NCI-H1694 treated with DMSO at 0.1 percent for 48 hours (cell line): ENCODE results near the gene CMIP.

Experiments
- DNase-seq: peaks from one replicate; lab custom pipeline; 2025; lab: John Stamatoyannopoulos, UW

Gene CMIP

DNA sequence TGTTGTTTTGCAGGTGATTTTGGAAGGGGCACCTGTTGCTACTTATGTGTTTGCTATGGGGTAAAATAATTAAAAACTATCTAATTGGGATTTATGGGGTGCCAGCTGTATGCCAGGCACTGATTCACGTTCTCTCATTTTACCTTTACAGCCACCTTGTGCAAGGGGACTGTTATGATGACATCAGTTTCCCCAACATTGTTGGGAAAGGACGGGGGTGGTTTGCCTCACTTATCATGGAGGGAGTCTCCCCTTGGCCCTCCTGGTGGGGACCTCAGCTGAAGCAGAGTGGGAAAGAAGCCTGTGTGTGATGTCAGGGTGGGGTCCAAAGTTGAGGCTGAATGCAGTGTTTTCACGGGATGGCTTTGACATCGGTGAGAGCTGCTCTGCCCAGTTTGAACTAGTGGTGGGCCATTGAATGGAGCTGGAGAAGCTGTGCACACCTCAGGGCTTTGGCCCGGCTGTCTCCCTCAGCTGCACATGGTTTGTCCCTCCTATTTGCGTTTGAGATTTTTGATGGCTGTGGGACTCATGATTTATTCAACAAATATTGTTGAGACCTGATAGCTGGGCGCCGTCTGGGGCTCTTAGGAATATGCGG is 36.1 kb downstream of the CMIP start:
- DNase-seq: no peak

DNA sequence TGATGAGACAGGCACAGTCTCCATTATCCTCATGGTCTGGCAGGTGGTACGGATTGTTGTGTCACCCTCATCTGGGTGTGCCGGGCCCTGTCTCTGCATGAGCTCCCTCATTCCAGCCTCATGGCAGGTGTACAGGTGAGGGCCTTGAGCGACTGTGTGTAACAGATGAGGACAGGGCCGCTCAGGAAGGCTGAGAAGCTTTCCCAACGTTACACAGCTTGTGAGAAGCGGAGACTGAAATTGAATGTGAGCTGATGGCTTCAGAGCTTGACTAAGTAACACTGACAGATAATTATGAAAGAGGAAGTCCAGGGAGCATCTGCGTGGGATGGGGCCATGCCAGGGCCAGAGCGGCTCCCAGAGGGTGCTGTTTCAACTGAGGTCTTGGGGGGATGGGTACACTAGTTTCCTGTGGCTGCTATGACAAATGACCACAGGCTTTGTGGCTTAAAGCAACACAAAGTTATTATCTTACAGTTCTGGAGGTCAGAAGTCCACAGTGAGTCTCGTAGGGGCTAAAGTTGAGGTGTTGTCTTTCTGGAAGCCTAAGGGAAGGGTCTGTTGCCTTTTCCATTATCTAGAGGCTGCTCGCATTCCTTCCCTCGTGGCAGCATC is 36.7 kb downstream of the CMIP start:
- no peak for DNase-seq

DNA sequence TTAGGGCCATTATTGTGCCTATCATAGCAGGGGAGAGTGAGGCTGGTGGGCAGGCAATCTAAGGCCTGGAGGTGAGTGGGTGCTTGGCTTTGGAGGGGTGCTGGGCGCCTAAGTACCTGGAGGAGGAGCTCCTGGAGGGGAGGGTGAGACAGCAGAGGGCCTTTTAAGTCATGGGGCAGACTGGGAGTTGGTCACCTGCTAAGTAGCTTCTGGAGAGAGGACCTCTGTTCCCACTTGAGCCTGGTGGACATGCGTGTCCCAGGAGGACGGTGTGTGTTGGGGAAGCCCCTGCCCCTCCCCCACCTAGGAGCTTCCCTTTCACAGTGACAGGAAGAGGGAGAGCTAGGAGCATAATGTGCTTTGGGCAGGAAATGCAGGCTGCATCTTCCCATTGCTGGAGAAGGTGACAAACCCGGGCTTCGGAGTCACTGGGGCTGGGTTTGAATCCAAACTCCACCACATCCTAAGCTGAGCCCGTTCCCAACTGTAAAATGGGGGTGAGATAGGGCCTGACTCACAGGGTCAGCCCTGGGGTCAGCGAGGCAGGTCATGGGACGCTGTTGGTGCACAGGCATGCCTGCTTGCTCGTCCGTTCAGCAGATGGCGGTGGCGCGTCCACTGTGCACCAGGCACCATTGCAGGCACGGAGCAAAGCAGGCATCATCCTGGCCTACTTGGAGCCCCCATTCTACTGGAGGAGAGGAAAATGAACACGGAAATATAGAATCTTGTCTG is 37.9 kb downstream of the CMIP start:
- DNase-seq: no peak

DNA sequence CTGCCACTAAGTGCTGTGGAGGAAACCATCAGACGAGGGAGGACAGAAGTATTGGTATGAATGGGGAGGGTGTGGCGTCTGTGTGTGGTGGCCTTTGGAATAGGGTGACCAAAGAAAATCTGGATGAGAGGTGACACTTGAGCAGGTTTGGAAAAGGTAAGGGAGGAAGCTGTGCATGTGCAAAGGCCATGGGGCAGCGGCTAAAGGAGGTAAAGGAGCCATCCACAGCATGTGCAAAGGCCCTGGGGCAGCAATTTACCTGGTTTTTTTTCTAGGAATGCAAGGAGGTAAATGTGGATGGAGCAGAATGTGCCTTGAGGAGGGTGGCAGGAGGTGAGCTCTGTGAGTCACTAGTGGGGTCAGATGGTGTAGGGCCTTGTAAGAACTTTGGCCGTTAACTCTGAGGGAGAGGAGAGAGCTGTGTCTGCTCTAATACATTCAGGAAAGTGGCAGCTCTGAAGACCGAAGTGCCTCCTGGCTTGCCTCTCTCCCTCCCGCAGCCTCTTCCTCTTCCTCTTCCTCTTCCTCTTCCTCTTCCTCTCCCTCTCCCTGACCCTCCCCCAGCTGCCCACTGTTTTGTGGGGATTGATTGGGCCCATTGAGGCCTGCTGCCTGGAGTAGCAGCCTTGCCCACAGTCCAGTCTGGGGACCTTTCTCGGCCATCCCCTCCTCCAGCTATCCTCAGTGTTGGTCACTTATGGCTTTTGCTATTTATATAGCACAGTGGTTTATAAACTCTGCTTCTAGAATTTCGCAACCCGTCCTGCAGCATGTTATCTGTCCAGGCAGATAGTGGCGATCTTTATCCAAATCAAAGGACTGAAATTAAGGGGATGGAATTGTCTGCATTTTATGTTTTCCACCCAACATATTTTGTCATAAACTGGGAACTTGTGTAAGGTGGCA is 38.7 kb downstream of the CMIP start:
- DNase-seq: no peak

DNA sequence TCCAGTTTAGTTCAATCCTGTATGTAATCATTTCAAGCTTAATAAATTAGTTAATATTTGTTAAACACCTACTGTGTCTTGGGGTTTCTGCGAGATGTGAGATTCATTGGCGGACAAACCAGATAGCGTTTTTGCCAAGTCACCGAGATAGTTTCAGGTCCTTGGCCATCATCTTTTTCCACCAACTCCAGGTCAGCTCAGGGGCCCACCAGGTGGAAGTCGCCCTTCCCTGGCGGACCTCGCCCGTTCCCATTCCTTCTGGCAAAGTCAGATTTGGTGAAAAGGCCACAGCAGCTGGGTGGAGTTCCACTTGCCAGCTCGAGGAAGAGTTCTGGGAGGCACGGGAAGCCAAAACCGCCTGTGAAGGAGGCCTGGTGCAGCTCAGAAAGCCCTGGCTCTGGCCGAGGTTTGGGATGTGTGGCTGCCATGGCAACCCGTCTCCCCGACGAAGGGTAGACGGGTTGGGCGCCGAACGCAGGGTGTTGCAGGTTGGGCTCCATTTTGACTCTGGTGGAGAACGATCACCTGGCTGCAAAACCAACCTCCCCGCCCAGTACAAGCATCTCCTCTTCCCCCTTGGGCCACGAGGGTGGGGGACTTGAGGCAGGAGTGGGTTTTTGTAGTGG is 39.5 kb downstream of the CMIP start:
- no peak for DNase-seq

DNA sequence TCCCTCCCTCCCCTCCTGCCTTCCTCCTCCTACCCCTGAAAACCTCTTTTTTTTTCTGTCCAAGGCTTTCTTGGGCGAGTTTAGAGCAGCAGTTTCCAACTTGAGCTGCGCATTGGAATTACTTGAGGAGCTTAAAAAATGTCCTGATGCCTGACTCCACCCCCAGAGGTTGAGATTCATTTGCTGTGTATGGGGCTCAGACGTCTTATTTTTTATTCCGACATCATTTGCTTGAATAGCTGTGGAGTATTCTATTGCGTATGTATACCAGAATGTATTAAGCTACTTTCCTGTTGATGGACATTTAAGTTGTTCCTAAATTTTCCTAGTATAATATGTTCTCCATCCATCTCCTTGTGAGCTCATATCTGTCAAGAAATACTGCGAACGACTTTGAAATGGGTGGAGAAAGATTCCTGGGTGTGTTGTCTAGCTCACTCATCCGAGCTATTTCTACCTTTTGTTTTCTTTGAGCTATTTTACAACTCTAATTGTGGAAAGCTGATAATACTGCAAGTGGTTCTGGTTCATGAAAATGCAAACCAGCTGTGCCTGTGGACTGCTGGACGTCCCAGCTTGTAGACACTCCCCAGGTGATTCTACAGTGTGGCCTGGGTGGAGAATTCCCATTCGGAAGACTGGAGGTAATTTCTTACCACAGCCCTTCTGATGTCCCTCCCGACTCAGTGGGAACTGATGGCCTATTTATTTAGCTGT is 40.5 kb downstream of the CMIP start:
- DNase-seq: no peak

DNA sequence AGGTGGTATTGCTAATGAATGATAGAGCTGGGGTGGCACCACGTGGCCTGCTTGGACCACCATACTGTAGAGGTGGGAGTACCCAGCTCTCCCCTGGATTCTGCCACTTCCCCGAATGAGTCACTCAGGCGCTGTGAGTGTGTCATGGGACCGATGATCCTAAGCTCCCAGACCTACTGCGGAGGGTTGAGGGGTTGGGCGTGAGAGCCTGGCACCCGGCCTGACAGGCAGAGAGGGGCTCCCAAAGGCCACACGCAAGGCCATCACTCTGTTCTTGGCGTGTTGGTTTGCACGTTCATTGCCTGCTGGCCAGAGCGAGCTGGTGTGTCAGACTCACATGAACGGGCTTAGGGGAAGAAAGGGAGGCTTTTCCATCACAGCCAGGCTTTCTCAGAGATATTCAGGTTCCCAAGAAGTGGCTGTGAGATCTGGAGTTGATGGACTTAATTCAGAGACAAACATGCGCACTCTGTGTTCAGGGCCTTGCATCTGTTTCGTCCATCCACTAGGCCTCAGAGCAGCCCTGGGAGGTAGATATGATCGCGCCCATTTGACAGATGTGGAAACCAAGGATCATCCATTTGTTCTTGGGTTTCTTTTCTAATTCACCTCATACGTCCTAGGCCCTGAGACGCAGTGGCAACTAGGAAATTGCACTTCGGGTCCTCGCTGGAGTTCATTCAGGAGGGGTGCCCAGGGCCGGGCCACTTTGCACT is 41.4 kb downstream of the CMIP start:
- DNase-seq: no peak

DNA sequence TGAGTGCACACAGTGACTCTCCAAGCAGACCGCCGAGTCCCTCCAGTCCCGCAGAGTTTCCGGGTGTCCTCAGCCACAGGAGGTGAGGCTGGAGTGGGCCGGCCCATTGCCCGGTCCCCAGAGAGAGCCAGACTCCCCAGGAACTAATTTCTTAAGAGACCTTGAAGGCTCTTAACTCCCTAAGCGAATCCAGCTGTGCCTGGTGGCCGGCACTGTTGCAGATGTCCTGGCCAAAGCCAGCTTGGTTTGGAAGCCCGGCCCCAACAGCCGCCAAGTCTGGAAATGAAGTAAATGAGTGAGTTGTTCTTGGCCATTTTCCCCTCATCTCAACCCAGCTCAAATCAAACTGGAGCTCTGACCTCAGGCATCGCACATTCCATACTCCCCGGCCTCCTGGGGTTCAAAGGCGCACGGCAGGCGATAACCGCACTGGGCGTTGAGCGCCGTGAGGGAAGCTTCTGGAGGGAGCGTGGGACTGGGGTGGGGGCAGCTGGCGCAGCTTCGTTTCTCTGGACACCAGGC is 42.0 kb downstream of the CMIP start:
- no peak for DNase-seq

DNA sequence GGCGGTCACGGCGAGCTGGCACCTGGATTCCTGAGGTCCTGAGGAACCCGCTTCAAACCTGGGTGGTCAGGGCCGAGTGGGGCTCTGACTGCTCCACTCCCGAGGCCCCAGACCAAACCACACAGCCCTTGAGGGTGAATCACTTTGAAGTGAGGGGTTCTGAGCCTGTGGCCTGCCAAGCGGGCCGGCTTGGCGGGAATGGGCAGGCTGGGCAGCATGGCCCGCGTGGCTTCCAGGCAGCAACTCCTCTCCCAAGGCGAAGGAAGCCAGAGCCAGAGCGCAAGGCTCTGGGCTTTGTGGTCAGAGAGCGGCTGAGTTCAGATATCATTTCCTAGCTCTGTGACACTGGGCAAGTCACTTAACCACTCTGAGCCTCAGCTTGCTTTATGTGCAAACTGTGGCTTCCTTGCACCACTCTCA is 42.7 kb downstream of the CMIP start:
- DNase-seq: no peak

DNA sequence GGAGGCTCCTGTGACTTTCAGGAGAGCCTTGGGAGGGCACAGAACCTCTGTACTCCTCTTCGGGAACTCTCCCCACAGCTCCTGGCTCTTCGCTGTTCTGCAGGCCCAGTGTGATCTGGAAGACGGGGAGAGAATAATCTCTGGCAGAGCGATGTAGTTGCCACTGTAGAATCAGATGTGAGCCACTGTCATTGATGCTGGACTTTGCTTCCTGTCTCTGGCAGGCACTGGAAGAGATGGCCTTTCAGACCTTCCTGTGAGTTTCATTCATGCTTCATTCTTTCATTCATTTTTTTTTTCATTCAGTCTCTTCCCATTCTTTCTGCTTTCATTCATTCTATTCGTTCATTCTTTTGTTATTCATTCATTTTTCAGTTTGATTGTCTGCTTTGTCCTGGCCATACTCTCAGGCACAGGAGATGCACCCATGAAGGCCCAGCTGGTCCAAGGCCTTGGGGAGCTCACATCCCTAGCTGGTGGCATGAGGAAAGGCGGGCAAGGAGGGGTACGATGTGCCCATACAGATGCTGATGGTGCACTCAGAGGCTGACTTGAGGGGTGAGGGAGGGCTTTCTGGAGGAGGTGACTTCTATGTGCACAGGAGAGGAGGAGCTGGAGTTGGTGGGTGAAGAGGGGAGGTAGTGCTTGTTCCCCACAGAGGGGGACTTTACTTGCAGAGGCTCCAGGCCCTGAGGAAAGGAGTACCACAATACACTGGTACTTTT is 44.2 kb downstream of the CMIP start:
- DNase-seq: no peak

DNA sequence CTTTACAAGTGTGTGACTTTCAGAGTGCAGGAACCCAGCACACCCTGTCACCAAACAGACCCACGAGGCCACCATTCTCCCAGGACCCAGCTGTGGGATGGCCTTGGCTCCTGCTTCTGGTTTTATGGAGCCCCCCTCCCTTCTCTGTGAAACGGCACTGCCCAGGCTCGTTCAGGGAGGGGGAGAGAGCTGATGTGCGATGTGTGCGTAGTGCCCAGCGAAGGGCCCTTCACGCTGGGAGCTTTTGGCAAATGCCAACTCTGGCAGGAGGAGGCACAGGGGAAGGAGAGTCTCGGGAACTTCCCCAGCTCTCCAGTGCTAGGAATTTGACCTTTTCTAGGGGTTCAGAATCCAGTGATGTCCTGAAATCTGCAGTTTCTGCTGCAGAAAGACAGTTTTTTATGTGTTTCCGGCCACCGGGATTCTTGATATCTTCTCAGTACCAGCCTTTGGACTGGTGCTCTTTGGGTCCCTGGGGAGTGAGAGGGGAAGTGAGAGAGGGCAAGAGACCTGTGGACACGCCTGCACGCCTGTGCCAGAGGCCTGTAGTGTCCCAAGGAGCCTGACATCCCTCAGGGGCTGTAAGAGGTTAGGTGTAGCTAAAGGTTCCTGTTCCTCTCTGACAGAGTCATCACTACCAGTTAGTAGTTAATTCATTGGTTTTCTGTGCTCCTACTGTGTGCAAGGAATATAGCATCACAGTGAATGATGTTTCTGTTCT is 45.1 kb downstream of the CMIP start:
- DNase-seq: no peak

DNA sequence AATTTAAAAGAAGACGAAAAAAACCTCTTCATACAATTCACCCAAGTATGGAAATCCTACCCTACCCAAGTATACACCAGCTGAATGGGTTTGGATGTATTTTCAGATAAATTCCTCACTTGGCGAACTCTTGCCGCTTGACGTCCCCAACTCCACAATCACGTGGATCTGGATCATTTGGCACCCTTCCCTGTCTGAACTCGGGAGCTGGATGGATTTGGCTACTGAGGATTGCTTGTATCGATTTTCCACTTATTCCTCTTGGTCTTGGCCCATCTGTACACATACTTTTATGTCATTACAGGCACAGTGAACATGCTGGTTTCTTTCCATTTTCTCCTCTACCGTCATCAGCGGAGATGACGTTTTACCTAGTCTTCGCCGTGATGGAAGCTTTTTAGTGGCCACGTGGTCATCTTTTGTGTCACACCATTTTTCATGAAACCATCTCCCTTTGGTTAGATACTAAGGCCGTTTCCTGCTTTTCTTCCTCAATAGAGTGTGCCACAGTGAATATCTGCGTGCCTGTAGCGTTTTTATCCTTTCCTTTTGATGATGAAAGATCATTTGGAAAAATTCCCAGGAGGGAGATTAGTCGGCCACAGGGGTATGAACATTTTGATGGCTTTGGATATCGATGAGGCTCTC is 47.1 kb downstream of the CMIP start:
- no peak for DNase-seq

DNA sequence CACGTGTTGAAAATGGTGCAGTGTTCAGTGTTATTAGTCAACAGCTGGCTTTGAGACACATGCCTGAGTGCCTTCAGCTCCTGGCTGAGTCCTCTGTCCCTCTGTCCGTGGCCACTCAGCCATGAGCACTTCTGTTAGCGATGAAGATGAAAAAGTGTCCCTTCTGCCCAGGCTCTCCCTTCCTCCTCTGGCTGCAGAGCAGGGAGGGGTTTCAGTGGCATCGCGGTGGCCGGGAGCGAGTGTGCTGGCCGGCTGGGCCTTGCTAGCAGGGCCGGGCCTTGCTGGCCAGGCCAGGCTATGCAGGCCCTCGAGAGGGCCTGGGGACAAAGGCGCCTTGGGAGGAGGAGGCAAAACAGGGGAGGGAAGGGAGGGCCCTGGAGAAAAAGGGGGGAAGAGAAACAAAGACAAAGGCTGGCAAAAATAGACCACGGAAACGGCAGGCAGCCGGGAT is 47.7 kb downstream of the CMIP start:
- DNase-seq: no peak

DNA sequence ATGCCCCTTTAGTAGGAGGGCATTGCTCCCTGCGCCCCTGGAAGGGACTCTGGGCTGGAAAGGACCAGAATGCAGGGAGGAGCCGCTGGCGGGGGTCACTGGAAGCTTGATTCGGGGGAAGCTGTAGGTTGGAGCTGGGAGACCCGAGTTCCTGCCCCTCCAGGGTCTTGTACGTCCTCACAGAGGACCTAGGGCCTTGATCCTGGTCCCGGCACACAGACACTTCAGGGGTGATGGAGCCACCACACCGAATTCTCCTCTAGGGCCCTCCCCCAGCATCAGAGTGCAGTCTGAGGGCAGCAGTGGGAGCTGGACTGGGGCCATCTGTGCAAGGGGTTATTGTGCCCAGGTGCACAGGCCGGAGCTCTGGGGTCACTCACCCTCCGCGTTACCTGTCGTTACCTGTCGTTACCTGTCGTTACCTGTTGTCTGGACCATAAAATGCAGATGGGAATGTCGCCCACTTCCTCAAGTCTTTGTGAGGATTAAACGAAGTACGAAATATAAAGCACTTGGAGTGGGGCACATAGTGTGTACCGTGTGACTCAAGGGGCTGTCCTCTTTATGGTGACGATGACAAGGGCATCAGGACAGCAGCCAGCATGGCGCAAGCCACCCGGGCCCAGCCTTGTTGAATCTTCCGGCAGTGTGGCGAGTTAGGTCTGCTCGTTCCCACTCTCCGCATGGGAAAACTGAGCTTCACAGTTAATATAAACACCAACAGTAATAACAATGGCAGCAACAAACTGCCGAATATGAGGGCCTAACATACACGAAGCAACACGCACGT is 48.6 kb downstream of the CMIP start:
- DNase-seq: no peak

DNA sequence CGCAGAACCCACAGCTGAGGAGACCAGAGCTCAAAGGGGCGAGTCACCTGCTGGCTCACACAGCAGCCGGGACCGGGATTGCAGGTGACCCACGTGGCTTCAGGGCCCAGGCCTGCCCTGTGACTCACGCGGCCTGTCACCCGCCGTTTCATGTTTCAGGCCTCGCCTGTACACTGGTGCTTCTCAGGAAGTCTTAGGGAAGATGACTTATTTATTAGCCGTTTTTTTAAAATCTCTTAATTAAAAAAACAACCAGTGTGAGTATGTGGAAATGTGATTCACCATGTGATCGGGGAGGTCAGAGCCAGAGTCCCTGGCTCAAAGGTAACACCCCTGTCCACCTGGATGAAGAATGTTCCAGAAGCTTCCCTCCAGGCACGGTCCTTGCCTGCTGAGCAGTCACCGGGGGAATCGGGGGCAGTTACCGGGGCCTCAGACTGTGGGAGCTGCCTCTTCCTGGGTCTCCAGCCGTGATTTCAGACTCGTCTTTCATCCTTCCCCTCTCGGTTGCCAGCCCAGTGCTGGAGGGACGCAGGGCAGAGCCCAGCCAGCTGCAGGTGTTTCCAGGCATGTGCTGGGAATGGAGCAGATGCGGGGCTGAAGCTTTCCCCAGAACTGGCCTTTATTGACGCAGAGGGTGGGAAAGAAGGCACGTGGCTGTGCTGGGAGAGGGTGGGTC is 49.3 kb downstream of the CMIP start:
- DNase-seq: no peak

DNA sequence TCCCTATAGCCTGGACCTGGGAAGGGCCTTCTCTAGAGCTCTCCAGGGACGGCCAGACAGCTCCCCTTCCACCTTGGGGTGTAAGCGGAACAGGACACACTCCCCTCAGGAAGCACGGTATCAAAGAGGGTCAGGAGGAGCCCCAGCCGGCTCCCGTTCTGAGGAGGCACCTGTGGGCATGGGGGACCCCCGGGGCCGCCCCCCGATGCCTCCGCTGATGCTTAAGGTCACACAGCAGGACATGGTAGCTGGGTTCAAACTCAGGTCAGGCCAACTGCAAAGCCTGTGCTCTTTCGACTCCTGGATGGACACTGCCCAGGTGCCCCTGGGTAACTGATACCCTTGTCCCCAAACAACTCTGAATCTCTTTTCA is 49.8 kb downstream of the CMIP start:
- DNase-seq: no peak

DNA sequence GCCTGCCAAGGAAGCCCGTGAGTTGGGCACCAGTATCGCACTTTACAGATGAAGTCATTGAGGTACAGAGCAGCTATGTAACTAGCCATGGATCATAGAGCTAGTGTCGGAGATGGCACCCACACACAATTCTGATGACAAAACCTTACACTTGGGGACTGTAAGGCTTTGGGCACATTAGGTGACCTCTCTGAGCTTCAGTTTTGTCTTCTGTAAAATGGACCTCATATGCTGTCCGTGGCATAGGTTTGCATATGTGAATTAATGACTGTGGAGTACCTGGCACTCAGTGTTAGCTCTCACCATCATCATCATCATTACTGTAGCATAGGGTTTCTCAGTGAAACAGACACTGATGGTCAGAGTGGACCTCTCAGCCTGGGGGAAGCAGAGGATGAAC is 50.3 kb downstream of the CMIP start:
- DNase-seq: no peak
